NCI-H345 treated with DMSO at 0.1 percent for 48 hours (cell line): ENCODE measurements around the gene COX5A.
A peak's percentile ranks its signal among the peaks of the same experiment; 100 is the strongest.
"Not testable (repeated sequence)": the region's sequence is repeated elsewhere in the genome, so short reads cannot be mapped to it uniquely, and the experiment has no call there.

Experiments
- DNase-seq: peaks from one replicate; lab custom pipeline; 2025; ENCODE audit not compliant: unreplicated experiment; lab: John Stamatoyannopoulos, UW

COX5A gene

DNA sequence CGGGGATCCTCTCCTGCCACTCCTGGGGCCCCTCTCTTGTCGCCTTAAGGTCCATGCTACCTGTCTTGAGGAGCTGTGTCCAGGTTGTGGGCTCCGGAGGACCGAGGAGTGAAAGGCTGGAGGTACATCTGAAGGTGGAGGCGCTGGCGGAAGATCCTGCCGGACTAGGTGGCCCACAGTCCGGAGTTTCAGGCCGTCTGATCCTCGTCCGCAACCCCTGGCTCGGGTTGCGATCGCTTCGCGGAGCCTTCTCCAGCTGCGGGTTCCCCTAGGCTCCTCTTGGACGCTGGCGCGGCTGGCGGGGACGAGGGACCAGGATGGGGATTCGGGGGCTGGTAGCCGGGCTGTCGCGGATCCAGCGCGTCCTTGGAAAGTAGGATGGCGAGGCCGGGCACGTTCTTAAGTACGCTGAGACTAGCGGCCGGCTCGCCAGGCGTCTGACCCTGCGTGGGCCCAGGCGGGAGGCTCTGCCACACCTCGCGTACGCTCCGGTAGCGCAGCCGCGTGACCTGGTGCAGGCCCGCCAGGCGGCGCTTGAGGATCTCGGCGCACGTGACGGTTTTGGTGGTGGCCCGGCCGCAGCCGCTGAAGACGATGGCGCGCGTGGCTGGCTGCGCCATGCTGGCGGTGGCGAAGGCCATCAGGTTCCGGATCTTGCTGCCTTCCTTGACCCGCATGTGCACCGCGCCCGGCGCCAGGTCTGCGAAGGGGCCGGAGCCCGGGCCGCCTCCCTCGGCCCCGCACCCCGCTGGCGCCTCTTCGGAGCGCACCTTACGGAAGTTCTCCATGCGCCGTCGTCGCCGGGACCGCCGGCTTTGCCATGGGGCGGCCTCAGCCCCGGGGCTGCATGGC, 18.1 kb upstream of the COX5A start:
- DNase-seq, result no peak

- no peak for DNase-seq
Measured at GRCh38 chr15:74955017-74955416, 17.1 kb upstream of the COX5A start.

GRCh38 chr15:74954515-74954914, 16.6 kb upstream of the COX5A start:
- DNase-seq, result no peak

GRCh38 chr15:74951006-74951405, 13.1 kb upstream of the COX5A start:
- DNase-seq, result no peak

GRCh38 chr15:74950078-74950908, 12.4 kb upstream of the COX5A start:
- peak; percentile 16 for DNase-seq

DNA sequence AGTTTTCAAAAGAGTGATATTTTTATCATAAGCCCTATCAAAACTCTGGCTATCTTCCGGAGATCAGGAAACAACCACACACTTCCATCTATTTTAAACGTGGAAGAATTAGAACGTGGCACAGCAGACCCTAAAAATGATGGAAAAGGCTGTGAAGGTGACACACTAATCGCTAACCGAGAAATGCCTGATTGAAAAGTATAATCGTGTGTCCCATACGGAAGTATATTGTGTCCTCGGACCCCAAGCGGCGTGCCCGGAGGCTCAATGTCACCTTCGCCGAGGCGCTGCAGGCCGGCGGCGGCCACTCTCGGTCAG, 642 bp downstream of the COX5A start:
- DNase-seq, result no peak

- not testable (repeated sequence) for DNase-seq
Measured at GRCh38 chr15:74935193-74935592, 2.7 kb downstream of the COX5A start.

DNA sequence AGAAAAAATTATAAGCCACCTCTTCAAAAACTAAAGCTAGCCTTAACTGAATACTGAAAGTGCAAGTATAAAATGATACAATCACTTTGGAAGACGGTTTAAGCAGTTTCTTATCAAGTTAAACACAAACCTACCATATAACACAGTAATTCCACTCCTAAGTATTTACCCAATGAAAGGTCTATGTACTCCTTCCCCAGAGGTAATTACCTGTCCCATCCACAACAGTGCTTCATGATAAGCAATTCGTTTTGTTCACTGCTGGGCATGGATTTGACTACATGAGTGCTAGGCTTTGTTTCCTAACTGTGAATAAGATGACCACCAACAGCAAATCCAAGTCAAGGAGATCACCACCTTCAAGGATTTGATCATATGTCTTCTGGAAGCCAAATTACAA, 4.3 kb downstream of the COX5A start:
- no peak for DNase-seq

DNA sequence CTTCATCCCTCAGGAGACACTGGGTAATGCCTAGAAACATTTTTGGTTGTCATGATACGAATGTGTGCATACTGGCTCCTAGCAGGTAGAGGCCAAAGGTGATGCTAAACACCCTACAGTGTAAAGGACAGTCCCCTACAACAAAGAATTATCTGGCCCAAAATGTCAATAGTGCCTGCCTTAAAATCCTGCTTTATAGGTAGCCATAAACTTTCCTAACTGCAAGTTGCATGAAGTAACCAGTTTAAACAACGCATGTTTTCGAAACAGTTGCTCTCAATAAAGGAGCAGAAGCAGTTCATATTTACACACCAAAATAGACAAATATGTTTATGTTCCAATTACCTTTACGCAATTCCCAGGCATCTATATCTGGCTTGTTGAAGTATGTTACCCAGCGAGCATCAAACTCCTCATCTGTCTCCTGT, 9.1 kb downstream of the COX5A start:
- no peak for DNase-seq

- DNase-seq, result no peak
Measured at GRCh38 chr15:74924525-74924924, 13.3 kb downstream of the COX5A start.

DNA sequence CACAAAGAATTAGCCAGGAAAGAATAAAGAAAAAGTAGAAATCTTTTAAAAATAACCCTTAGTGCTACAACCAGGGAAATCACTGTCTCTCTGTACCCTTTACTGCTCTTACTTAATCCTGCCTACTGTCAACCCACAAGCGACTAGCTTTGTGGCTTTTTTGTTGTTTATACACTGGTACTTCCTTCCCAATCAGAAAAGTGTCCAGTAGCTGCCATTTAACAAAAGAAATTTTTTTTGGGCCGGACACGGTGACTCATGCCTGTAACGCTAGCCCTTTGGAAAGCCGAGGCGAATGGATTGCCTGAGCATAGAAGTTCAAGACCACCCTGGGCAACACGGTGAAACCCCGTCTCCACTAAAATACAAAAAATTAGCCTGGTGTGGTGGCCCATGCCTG, 17.4 kb downstream of the COX5A start:
- DNase-seq, result no peak

GRCh38 chr15:74917676-74918075, 20.2 kb downstream of the COX5A start:
- no peak for DNase-seq

DNA sequence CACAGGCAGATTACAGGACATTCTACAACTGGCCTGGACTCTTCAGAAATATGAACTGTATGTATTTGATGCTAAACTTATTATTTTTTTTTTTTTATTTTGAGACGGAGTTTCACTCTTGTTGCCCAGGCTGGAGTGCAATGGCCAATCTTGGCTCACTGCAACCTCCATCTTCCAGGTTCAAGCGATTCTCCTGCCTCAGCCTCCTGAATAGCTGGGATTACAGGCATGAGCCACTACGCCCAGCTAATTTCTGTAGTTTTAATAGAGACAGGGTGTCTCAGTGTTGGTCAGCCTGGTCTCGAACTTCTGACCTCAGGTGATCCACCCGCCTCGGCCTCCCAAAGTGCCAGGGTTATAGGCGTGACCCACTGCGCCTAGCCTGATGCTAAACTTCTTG, 24.1 kb downstream of the COX5A start:
- DNase-seq, result not testable (repeated sequence)

DNA sequence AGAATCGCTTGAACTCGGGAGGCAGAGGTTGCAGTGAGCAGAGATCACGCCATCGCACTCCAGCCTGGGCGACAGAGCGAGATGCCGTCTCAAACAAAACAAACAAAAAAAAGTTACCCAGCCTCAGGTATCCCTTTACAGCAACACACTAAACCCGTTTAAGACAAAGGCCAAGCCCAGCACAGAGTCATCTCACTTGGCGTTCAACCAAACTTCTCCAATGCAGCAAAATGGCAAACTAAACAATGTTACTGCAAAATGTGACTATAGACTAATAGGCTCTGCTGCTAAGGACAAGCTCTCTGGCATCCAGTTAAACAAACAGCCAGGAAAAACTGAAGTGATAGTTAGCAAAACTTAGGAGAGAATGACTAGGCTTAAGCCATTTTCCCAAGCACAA, 24.8 kb downstream of the COX5A start:
- DNase-seq, result no peak

DNA sequence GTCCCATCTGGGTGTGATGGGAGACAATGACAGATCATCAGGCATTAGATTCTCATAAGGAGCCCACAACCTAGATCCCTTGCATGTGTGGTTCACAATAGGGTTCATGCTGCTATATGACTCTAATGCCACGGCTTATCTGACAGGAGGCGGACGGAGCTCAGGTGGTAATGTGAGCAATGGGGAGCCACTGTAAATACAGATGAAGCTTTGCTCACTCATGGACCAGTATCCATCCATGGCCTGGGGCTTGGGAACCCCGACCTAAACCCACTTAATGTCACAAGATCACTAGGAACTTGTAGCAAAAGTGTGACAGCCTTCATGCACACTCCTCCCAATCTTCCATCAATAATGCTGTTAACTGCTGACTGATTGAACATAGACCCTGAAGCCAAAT, 29.2 kb downstream of the COX5A start:
- no peak for DNase-seq

DNA sequence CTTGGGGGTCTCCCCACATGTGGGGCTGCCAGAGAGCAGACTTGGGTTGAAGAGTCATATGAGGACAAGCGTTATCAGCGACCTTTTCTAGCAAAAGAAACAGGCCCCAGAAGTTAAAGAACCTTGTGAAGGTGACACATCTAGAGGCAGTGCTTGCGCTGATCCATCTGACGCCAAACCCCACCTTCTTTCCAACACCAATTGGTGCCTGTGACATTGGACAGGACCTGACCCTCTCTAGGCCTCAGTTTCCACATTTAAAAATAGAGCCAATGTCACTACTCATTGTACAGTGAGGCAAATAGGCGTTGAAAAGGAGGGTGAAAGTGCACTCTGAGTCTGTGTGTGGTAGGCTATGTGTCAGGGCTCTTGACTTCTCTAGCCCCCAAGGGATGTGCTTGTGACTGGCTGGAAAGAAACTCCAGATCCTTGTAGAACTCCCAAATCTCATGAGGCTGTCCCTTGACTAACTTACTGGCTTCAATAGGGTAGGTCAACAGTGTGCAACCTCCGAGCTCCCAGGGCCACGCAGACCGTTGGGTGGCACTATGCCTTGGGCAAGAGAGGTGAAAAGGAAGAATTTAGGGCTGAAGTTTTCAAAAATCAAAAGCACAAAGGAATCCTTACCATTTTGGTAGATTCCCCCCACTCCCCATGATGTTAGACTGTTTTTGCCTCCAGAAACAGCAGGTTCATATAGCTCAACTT, 30.6 kb downstream of the COX5A start:
- DNase-seq, result no peak

- DNase-seq, result peak; percentile 57
Measured at GRCh38 chr15:74906450-74907162, 31.3 kb downstream of the COX5A start, which contains the start of gene FAM219B. Gene FAM219B, minus strand, starts transcription at chr15:74906851. Its CDS starts 51 bp downstream, at chr15:74906800.

- DNase-seq, result no peak
Measured at GRCh38 chr15:74906067-74906449, 31.8 kb downstream of the COX5A start.

DNA sequence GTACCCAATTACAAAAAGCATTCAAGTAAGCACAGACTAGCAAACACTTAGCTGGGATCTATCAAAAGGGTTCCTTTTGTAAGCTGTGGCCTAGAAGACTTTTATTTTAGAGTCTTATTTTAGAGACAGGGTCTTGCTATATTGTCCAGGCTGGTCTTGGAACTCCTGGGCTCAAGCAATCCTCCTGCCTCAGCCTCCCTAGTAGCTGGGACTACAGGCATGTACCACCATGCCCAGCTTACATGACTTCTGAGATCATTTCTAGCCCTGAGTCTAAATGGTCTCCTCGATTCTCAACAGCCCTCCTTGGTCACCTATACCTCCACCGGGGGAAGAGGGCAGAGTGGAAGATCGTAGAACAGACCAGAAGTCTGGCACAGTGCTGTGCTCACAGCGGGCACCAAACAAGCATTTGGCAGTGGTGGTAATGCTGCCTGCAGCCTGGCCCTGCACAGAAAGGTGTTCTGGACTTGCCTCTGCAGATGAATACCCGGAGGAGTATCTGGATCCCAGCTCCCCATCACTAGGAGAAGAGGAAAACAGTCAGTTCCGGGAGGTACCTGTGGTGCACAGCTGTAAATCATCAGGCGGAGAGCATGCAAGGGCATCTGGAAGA, 33.6 kb downstream of the COX5A start:
- no peak for DNase-seq

- no peak for DNase-seq
Measured at GRCh38 chr15:74903676-74904075, 34.2 kb downstream of the COX5A start.
